SU-DHL-6 (cell line): Measurements from ENCODE around the gene ZNHIT3.

Experiments used
- H2AFZ ChIP-seq: fragments of 200-600 bp; sonication (generic); 2 replicates; pipeline ENCODE4 v1.6.1; 2014; ENCODE audit warnings: low read depth, mild to moderate bottlenecking, moderate library complexity, mixed read lengths, antibody characterized with exemption, low read length; ENCODE audit not compliant: severe bottlenecking
- H3F3A ChIP-seq: fragments of 200-600 bp; shearing (Covaris generic); 2 replicates; pipeline ENCODE4 v1.6.0; 2016; ENCODE audit warnings: antibody characterized with exemption, mild to moderate bottlenecking; ENCODE audit not compliant: insufficient read depth
- H3K27ac ChIP-seq: fragments of 200-600 bp; sonication (generic); 2 replicates; pipeline ENCODE4 v1.5.1; 2016; ENCODE audit warnings: low read depth, mild to moderate bottlenecking, low read length, moderate library complexity, mixed read lengths
- H3K27me3 ChIP-seq: fragments of 200-600 bp; sonication (generic), shearing (Covaris generic); 2 replicates; pipeline ENCODE4 v1.6.0; 2014; ENCODE audit warnings: mild to moderate bottlenecking, low read length
- H3K36me3 ChIP-seq: fragments of 200-600 bp; sonication (generic); 2 replicates; pipeline ENCODE4 v1.6.1; 2014; ENCODE audit warnings: mild to moderate bottlenecking, low read length, mixed read lengths
- H3K4me2 ChIP-seq: fragments of 300-600, 200-600 bp; shearing (Covaris generic), sonication (generic); 2 replicates; pipeline ENCODE4 v1.6.0; 2014; ENCODE audit warnings: low read length, low read depth, mild to moderate bottlenecking; ENCODE audit not compliant: poor library complexity, severe bottlenecking
- H3K4me3 ChIP-seq: fragments of 200-600 bp; sonication (generic); 2 replicates; pipeline ENCODE4 v1.5.1; 2014; ENCODE audit warnings: antibody characterized with exemption, low read length, mild to moderate bottlenecking, mixed read lengths; ENCODE audit not compliant: insufficient read depth, poor library complexity, severe bottlenecking
- H3K79me2 ChIP-seq: fragments of 200-600 bp; sonication (generic); 2 replicates; pipeline ENCODE4 v1.6.1; 2014; ENCODE audit warnings: mild to moderate bottlenecking, low read length, moderate library complexity; ENCODE audit not compliant: insufficient read depth
- H3K9ac ChIP-seq: fragments of 200-600 bp; sonication (generic); 2 replicates; pipeline ENCODE4 v1.7.0; 2014; ENCODE audit warnings: mild to moderate bottlenecking, low read length
- H3K9me2 ChIP-seq: fragments of 200-600 bp; sonication (generic); replicated peaks from 2 replicates; pipeline ENCODE4 v1.6.1; 2014; ENCODE audit warnings: low read length; ENCODE audit not compliant: insufficient read depth
- H3K9me3 ChIP-seq: fragments of 200-600 bp; sonication (generic); 2 replicates; pipeline ENCODE4 v1.6.1; 2014; ENCODE audit warnings: low read length, mixed read lengths; ENCODE audit not compliant: insufficient read depth
- H4K20me1 ChIP-seq: fragments of 200-600 bp; sonication (generic); 2 replicates; pipeline ENCODE4 v1.6.1; 2014; ENCODE audit warnings: low read depth, mild to moderate bottlenecking, antibody characterized with exemption, low read length, moderate library complexity, mixed read lengths
- EZH2phosphoT487 ChIP-seq: fragments of 200-600 bp; sonication (generic), shearing (Covaris generic); conservative IDR thresholded peaks from 2 replicates; pipeline ENCODE4 v1.6.1; 2018; ENCODE audit warnings: mild to moderate bottlenecking, antibody characterized with exemption, low read length, moderate library complexity, mixed read lengths
- TF ChIP-seq, protein P1 (sequence below): fragments of 200-600 bp; sonication (generic); IDR thresholded peaks from one replicate; pipeline ENCODE4 v1.5.1; 2017; ENCODE audit warnings: antibody characterized with exemption, mild to moderate bottlenecking, low read length, moderate library complexity; ENCODE audit not compliant: insufficient read depth, poor library complexity, severe bottlenecking

The ZNHIT3 gene

GRCh38 chr17:36512641-36513040, 26.2 kb downstream of the ZNHIT3 start:
- TF ChIP-seq, protein P1, sequence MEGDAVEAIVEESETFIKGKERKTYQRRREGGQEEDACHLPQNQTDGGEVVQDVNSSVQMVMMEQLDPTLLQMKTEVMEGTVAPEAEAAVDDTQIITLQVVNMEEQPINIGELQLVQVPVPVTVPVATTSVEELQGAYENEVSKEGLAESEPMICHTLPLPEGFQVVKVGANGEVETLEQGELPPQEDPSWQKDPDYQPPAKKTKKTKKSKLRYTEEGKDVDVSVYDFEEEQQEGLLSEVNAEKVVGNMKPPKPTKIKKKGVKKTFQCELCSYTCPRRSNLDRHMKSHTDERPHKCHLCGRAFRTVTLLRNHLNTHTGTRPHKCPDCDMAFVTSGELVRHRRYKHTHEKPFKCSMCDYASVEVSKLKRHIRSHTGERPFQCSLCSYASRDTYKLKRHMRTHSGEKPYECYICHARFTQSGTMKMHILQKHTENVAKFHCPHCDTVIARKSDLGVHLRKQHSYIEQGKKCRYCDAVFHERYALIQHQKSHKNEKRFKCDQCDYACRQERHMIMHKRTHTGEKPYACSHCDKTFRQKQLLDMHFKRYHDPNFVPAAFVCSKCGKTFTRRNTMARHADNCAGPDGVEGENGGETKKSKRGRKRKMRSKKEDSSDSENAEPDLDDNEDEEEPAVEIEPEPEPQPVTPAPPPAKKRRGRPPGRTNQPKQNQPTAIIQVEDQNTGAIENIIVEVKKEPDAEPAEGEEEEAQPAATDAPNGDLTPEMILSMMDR, result no peak
- no peak for TF ChIP-seq EZH2phosphoT487
- H3K36me3 ChIP-seq, result no peaks in the 10 kb centered on the region
- no peaks in the 10 kb centered on the region for H4K20me1 ChIP-seq
- H2AFZ ChIP-seq, result no peak overlapping the region
- no peaks in the 10 kb centered on the region for H3K9me2 ChIP-seq
- no peaks in the 10 kb centered on the region for H3K9me3 ChIP-seq
- H3K27me3 ChIP-seq, result no peaks in the 10 kb centered on the region
- no peak overlapping the region for H3K9ac ChIP-seq
- H3F3A ChIP-seq, result no peaks in the 10 kb centered on the region
- H3K27ac ChIP-seq, result no peak overlapping the region
- H3K4me2 ChIP-seq, result no peak overlapping the region
- no peaks in the 10 kb centered on the region for H3K79me2 ChIP-seq
- no peak overlapping the region for H3K4me3 ChIP-seq

DNA sequence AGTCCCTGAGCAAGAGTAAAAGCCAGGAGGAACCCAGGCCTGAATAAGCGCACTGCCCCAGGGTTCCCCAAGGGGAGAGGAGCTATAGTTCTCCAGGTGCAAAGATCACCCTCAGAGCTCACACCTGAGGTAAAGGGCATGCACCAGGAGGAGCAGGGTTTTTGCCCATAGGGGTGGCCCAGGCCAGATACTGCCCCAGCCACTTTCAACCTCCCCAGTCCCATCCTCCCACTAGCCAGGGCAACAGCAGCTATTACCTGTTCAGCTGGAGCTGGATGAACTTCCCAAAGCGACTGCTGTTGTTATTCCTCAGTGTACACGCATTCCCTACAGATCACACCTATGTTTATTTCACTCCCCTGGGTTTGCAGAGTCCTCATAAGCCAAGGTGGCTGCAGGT, 28.4 kb downstream of the ZNHIT3 start:
- Histone ChIP-seq H4K20me1 (no peaks in the 10 kb centered on the region), H3F3A (peaks cover 16% of the 10 kb centered on the region), H3K27me3 (no peaks in the 10 kb centered on the region), H3K36me3 (peaks cover 5% of the 10 kb centered on the region; the same call in 1 of the 2 replicates), H3K9ac (no peak overlapping the region), H3K79me2 (no peaks in the 10 kb centered on the region), H3K9me3 (no peaks in the 10 kb centered on the region), H3K9me2 (no peaks in the 10 kb centered on the region), H3K4me3 (no peak overlapping the region), H3K4me2 (no peak overlapping the region), H2AFZ (no peak overlapping the region), H3K27ac (no peak overlapping the region)
- TF ChIP-seq, protein P1, result no peak
- no peak for TF ChIP-seq EZH2phosphoT487

GRCh38 chr17:36515837-36516236, 29.4 kb downstream of the ZNHIT3 start:
- Histone ChIP-seq H4K20me1 (no peaks in the 10 kb centered on the region), H2AFZ (no peak overlapping the region), H3F3A (peaks cover 23% of the 10 kb centered on the region), H3K9me3 (no peaks in the 10 kb centered on the region), H3K4me3 (no peak overlapping the region), H3K36me3 (peaks cover 11% of the 10 kb centered on the region), H3K4me2 (no peak overlapping the region), H3K9ac (no peak overlapping the region), H3K27ac (no peak overlapping the region), H3K79me2 (no peaks in the 10 kb centered on the region), H3K27me3 (no peaks in the 10 kb centered on the region), H3K9me2 (no peaks in the 10 kb centered on the region)
- TF ChIP-seq EZH2phosphoT487, result no peak
- TF ChIP-seq, protein P1, result no peak
